GM18507 (cell line): ENCODE data around the gene PCCA.
"Not testable (repeated sequence)": the region's sequence is repeated elsewhere in the genome, so short reads cannot be mapped to it uniquely, and the experiment has no call there.

ENCODE experiments used
- DNase-seq: peaks from one replicate; pipeline ENCODE4 v3.0.0; 2011; ENCODE audit warnings: low read depth; ENCODE audit not compliant: insufficient read length; ENCODE audit errors: extremely low spot score
- FAIRE-seq: peaks from 2 replicates; lab custom pipeline; 2011; peaks lifted over from hg19 to GRCh38; lab: Jason Lieb, UNC

PCCA gene

DNA sequence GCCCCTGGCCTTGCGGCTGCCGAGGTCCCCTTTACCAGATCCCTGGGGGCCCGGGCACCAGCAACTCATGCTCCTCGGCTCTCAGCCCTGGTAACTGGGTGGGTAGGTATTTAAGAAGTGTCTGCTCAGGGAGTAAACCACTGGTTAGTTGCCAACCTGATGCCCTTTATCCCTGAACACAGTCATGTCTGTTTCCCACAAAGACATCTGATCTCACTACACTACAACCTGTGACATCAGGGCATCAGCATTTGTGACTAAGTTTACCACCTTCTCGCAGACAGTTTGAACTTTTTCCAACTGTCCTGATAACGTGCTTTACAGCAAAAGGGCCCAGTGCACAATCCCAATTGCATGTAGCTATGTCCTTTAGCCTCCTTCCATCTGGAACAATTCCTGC, 477.6 kb downstream of the PCCA start:
- DNase-seq (no peak), FAIRE-seq (no peak)

GRCh38 chr13:100573121-100573520, 484.2 kb downstream of the PCCA start:
- peak; percentile 67 for FAIRE-seq

GRCh38 chr13:100577239-100577638, 488.3 kb downstream of the PCCA start:
- DNase-seq, FAIRE-seq: not testable (repeated sequence)

More at GRCh38 chr13:100573121-100573520, 484.2 kb downstream of the PCCA start:
- peak; percentile 17 for DNase-seq
